ENCODE results near the gene RPS2. TPM values are rescaled to one million over a fixed set of nuclear protein-coding genes. Genes with fewer than 3 reads are reported as not detected.
"Not testable (repeated sequence)": the region's sequence is repeated elsewhere in the genome, so short reads cannot be mapped to it uniquely, and the experiment has no call there.

RPS2 gene
- total RNA-seq, 1 donor from 2014 or later = 1,385 TPM

- DNase-seq (ENCODE audit: low spot score) = no peak
Measured at GRCh38 chr16:1920727-1921171, 43.9 kb downstream of the RPS2 start.

- not testable (repeated sequence) for DNase-seq (ENCODE audit: low spot score)
Measured at GRCh38 chr16:1920122-1920521, 44.5 kb downstream of the RPS2 start.

GRCh38 chr16:1919327-1919998, 45.2 kb downstream of the RPS2 start:
- no peak for DNase-seq (ENCODE audit: low spot score)

GRCh38 chr16:1918351-1919326, 46.0 kb downstream of the RPS2 start, which contains the start of gene HS3ST6:
Gene HS3ST6 (minus strand): TSS chr16:1918415. CDS start chr16:1918323, 92 bp downstream.
- DNase-seq (ENCODE audit: low spot score) = no peak

- DNase-seq (ENCODE audit: low spot score) = no peak
Measured at GRCh38 chr16:1917665-1918350, 46.8 kb downstream of the RPS2 start.

- no peak for DNase-seq (ENCODE audit: low spot score)
Measured at GRCh38 chr16:1917056-1917664, 47.5 kb downstream of the RPS2 start.

- DNase-seq (ENCODE audit: low spot score) = no peak
Measured at GRCh38 chr16:1916640-1916990, 48.0 kb downstream of the RPS2 start.

- no peak for DNase-seq (ENCODE audit: low spot score)
Measured at GRCh38 chr16:1915732-1916639, 48.6 kb downstream of the RPS2 start.

GRCh38 chr16:1914988-1915387, 49.6 kb downstream of the RPS2 start:
- no peak for DNase-seq (ENCODE audit: low spot score)

- DNase-seq (ENCODE audit: low spot score) = no peak
Measured at GRCh38 chr16:1914084-1914608, 50.5 kb downstream of the RPS2 start.

GRCh38 chr16:1913327-1914083, 51.1 kb downstream of the RPS2 start:
- no peak for DNase-seq (ENCODE audit: low spot score)

- no peak for DNase-seq (ENCODE audit: low spot score)
Measured at GRCh38 chr16:1912215-1912543, 52.4 kb downstream of the RPS2 start.

Other genes starting within 250 kb of the RPS2 start
- 34.6 TPM for gene NME3, start 193.3 kb downstream of the RPS2 start, total RNA-seq
- gene EME2, start 192.0 kb downstream of the RPS2 start, total RNA-seq = 14.5 TPM
- 71.3 TPM for gene MRPS34, start 191.7 kb downstream of the RPS2 start, total RNA-seq
- 28.8 TPM for gene SPSB3, start 182.3 kb downstream of the RPS2 start, total RNA-seq
- gene NUBP2, start 181.9 kb downstream of the RPS2 start, total RNA-seq = 35.1 TPM
- not detected for gene IGFALS, start 171.1 kb downstream of the RPS2 start, total RNA-seq
- 58.4 TPM for gene HAGH, start 138.0 kb downstream of the RPS2 start, total RNA-seq
- gene FAHD1, start 137.6 kb downstream of the RPS2 start, total RNA-seq = 17.9 TPM
- gene MEIOB, start 92.7 kb downstream of the RPS2 start, total RNA-seq = not detected
- not detected for gene HS3ST6, start 46.4 kb downstream of the RPS2 start, total RNA-seq
- 27.1 TPM for gene MSRB1, start 21.6 kb downstream of the RPS2 start, total RNA-seq
- gene RPL3L, start 10.1 kb downstream of the RPS2 start, total RNA-seq = not detected
- gene NDUFB10, start 5.3 kb downstream of the RPS2 start, total RNA-seq = 126 TPM
- not detected for gene RNF151, start 2.0 kb upstream of the RPS2 start, total RNA-seq
- 26.5 TPM for gene TBL3, start 7.2 kb upstream of the RPS2 start, total RNA-seq
- gene NOXO1, start 16.6 kb upstream of the RPS2 start, total RNA-seq = not detected
- 15.7 TPM for gene GFER, start 19.4 kb upstream of the RPS2 start, total RNA-seq
- not detected for gene SYNGR3, start 25.1 kb upstream of the RPS2 start, total RNA-seq
- gene ZNF598, start 45.0 kb upstream of the RPS2 start, total RNA-seq = 50.5 TPM
- gene NPW, start 55.0 kb upstream of the RPS2 start, total RNA-seq = 0.58 TPM
- 238 TPM for gene NHERF2, start 62.1 kb upstream of the RPS2 start, total RNA-seq
- gene NTHL1, start 83.0 kb upstream of the RPS2 start, total RNA-seq = 9.9 TPM
- 88.3 TPM for gene TSC2, start 83.2 kb upstream of the RPS2 start, total RNA-seq
- 99.4 TPM for gene PKD1, start 171.1 kb upstream of the RPS2 start, total RNA-seq
- gene RAB26, start 183.8 kb upstream of the RPS2 start, total RNA-seq = not detected
- gene TRAF7, start 191.0 kb upstream of the RPS2 start, total RNA-seq = 63.5 TPM
- gene CASKIN1, start 231.8 kb upstream of the RPS2 start, total RNA-seq = 0.06 TPM
- 21.9 TPM for gene MLST8, start 240.6 kb upstream of the RPS2 start, total RNA-seq
- gene BRICD5, start 246.0 kb upstream of the RPS2 start, total RNA-seq = 2.9 TPM